ENCODE results near the gene TFAP2D.

Gene TFAP2D

DNA sequence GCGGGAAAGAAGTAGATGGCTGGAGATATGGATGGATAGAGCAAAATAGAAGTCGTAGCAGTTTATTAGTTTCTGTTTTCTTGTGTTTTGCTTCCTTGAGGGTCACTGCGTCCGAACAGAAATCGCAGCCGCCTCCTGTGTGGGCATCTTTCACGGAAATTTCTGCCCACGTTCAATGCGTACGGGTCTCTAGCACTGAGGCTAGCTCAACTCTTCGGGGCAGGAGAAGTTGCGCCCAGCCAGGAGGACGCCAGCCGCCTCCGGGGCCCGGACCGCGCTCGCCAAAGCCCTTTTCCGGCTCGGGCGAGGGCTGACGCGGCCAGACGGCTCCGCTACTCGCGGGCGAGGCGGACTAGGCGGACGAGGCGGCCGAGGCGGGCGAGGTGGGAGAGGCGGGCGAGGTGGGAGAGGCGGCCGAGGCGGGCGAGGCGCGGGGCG is 106.2 kb downstream of the TFAP2D start:
- TF ChIP-seq, protein P1, sequence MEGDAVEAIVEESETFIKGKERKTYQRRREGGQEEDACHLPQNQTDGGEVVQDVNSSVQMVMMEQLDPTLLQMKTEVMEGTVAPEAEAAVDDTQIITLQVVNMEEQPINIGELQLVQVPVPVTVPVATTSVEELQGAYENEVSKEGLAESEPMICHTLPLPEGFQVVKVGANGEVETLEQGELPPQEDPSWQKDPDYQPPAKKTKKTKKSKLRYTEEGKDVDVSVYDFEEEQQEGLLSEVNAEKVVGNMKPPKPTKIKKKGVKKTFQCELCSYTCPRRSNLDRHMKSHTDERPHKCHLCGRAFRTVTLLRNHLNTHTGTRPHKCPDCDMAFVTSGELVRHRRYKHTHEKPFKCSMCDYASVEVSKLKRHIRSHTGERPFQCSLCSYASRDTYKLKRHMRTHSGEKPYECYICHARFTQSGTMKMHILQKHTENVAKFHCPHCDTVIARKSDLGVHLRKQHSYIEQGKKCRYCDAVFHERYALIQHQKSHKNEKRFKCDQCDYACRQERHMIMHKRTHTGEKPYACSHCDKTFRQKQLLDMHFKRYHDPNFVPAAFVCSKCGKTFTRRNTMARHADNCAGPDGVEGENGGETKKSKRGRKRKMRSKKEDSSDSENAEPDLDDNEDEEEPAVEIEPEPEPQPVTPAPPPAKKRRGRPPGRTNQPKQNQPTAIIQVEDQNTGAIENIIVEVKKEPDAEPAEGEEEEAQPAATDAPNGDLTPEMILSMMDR (IDR thresholded peaks at IDR 0.05; ENCODE audit: insufficient read depth, low read length, missing control alignments), result no peak
- no peak overlapping the region; the same call in 1 of the 2 replicates for H3K4me3 ChIP-seq (ENCODE audit: low read depth, low read length)
- CTCF ChIA-PET, result interaction anchor here (1.2 to 2.1 kb wide), 2 partner anchors 10 to 1140 kb away, joined by 3 to 4 read pairs; no protein-coding TSS in a partner anchor
- DNase-seq (ENCODE audit: low read depth, low spot score), result no peak
- POLR2A ChIA-PET, result interaction anchor here (0.5 kb wide), 1 partner anchor 299 kb away, joined by 3 read pairs; no protein-coding TSS in a partner anchor

DNA sequence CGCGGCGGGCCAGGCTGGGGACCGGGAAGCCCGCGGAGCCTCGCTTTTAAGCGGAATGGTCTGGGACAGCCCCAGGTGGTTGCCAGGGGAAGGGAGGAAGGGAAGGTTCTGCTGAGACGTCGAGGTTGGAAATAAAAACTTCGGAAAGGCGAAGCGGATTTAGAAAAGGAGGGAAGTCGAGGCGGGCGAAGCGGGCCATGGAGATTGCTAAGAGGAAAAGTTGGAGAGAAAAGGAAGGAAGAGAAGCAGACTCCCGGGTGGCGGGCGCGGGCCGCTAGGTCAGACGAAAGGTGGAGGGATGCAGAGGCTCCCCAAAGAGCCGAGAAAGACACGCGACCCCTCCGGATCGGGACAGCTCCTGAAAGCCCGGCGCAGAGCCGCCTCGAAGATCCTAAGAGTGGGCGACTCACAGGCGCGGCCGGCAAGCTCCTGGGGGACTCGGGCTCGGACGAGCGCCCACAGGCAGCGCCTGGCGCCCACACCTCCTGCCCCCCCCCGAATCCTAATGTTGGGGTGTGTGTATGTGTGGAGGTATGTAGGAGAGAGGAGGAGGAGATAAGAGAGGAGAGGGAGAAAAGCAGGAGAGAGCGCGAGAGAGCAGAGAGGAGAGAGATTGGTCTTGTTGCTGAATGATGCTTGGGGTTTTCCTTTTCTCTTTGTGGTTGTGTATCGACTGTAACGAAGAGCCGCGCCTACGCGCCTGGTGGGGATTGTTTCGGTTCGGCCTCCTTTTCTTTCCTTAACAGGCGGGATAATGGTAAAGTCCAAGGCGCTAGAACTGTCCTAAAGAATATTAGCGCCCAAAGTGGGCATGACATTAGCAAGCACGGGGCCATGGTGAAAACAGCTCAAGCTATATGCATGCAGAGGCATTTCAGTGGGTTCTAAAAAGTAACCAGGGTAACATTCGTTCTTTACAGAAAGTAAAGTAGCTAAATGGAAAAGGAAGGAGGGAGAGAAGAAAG is 106.9 kb downstream of the TFAP2D start:
- TF ChIP-seq, protein P1 (IDR thresholded peaks at IDR 0.05; ENCODE audit: insufficient read depth, low read length, missing control alignments), result no peak
- H3K4me3 ChIP-seq (ENCODE audit: low read depth, low read length), result no peak overlapping the region
- ChIA-PET CTCF (interaction anchor here (2.1 kb wide), 1 partner anchor 10 kb away, joined by 4 read pairs; no protein-coding TSS in a partner anchor), POLR2A (interaction anchor here (0.5 kb wide), 1 partner anchor 298 kb away, joined by 3 read pairs; no protein-coding TSS in a partner anchor)
- no peak for DNase-seq (ENCODE audit: low read depth, low spot score)

GRCh38 chr6:50820869-50821264 is 107.5 kb downstream of the TFAP2D start:
- no peak for DNase-seq (ENCODE audit: low read depth, low spot score)
- POLR2A ChIA-PET, result no interaction called here
- no peak overlapping the region for H3K4me3 ChIP-seq (ENCODE audit: low read depth, low read length)
- CTCF ChIA-PET, result no interaction called here
- TF ChIP-seq, protein P1 (IDR thresholded peaks at IDR 0.05; ENCODE audit: insufficient read depth, low read length, missing control alignments), result no peak

GRCh38 chr6:50821441-50822077 is 108.2 kb downstream of the TFAP2D start:
- ChIA-PET POLR2A (no interaction called here), CTCF (no interaction called here)
- TF ChIP-seq, protein P1 (IDR thresholded peaks at IDR 0.05; ENCODE audit: insufficient read depth, low read length, missing control alignments), result no peak
- H3K4me3 ChIP-seq (ENCODE audit: low read depth, low read length), result no peak overlapping the region
- no peak for DNase-seq (ENCODE audit: low read depth, low spot score)

- POLR2A ChIA-PET, result no interaction called here
- CTCF ChIA-PET, result no interaction called here
- no peak for DNase-seq (ENCODE audit: low read depth, low spot score)
- H3K4me3 ChIP-seq (ENCODE audit: low read depth, low read length), result no peak overlapping the region
- TF ChIP-seq, protein P1 (IDR thresholded peaks at IDR 0.05; ENCODE audit: insufficient read depth, low read length, missing control alignments), result no peak
Observed at GRCh38 chr6:50822078-50822476, 108.8 kb downstream of the TFAP2D start.

All from AG04449 (cell line).